HCT116 (cell line): Measurements from ENCODE around the gene SMIM20.

Source experiments
- CTCF ChIP-seq, 3 experiments: fragments of 200-600 bp in 1 of 3; sonication (generic) in 1 of 3; IDR thresholded peaks in 2 of 3; conservative IDR thresholded peaks in 1 of 3; 2 replicates each; pipeline ENCODE4 v1.5.1; 2012 to 2017; ENCODE audit warnings: low read depth in 2 of 3, low read length in 2 of 3, antibody characterized with exemption in 1 of 3, borderline replicate concordance in 1 of 3, control low read depth in 1 of 3, mild to moderate bottlenecking in 1 of 3, mixed read lengths in 1 of 3, mixed run types in 1 of 3, moderate library complexity in 1 of 3; ENCODE audit not compliant: insufficient read depth in 1 of 3
- POLR2A ChIP-seq: IDR thresholded peaks from 2 replicates; pipeline ENCODE4 v1.7.0; 2011; ENCODE audit warnings: borderline replicate concordance; ENCODE audit not compliant: insufficient read depth, insufficient read length; ENCODE audit errors: extremely low read depth
- YY1 ChIP-seq: IDR thresholded peaks from 2 replicates; pipeline ENCODE4 v1.6.1; 2011; ENCODE audit warnings: low read length, low read depth, moderate library complexity, mild to moderate bottlenecking; ENCODE audit not compliant: insufficient replicate concordance; ENCODE audit errors: extremely low read depth

GRCh38 chr4:25889589-25890503 is 24.2 kb upstream of the SMIM20 start:
- TF ChIP-seq CTCF (IDR thresholded peaks at IDR 0.05 in 2 of 3, conservative IDR thresholded peaks at IDR 0.05 in 1 of 3; ENCODE audit: borderline replicate concordance in 1 of 3, insufficient read depth in 1 of 3, low read depth in 2 of 3, low read length in 2 of 3) (no peak), POLR2A (no peak), YY1 (no peak)
